ENCODE data around the gene GRIN2A.

GRIN2A gene

GRCh38 chr16:9790199-9790598, 392.0 kb downstream of the GRIN2A start:
- Histone ChIP-seq H3K36me3 (ENCODE audit: insufficient read depth) (no peaks in the 10 kb centered on the region), H2AFZ (ENCODE audit: low read depth) (no peak overlapping the region), H3K4me1 (ENCODE audit: low read depth, poor library complexity, severe bottlenecking) (no peaks in the 10 kb centered on the region), H4K20me1 (ENCODE audit: insufficient read depth) (no peaks in the 10 kb centered on the region), H3K79me2 (ENCODE audit: insufficient read depth, low read depth) (no peaks in the 10 kb centered on the region), H3K4me2 (no peak overlapping the region), H3K27me3 (ENCODE audit: insufficient read depth, low read depth) (no peaks in the 10 kb centered on the region), H3K9ac (no peak overlapping the region), H3K4me3 (IDR thresholded peaks at IDR 0.05; ENCODE audit: insufficient read depth, low read depth, low read length) (no peak overlapping the region), H3K27ac (no peak overlapping the region)
- no peak for TF ChIP-seq CTCF (conservative IDR thresholded peaks at IDR 0.05; ENCODE audit: low read depth, low read length)

GRCh38 chr16:9787717-9788116, 394.5 kb downstream of the GRIN2A start:
- Histone ChIP-seq H3K27me3 (ENCODE audit: insufficient read depth, low read depth) (no peaks in the 10 kb centered on the region), H2AFZ (ENCODE audit: low read depth) (no peak overlapping the region), H3K9ac (no peak overlapping the region), H3K36me3 (ENCODE audit: insufficient read depth) (no peaks in the 10 kb centered on the region), H4K20me1 (ENCODE audit: insufficient read depth) (no peaks in the 10 kb centered on the region), H3K4me2 (no peak overlapping the region), H3K79me2 (ENCODE audit: insufficient read depth, low read depth) (no peaks in the 10 kb centered on the region), H3K4me3 (IDR thresholded peaks at IDR 0.05; ENCODE audit: insufficient read depth, low read depth, low read length) (no peak overlapping the region), H3K27ac (no peak overlapping the region), H3K4me1 (ENCODE audit: low read depth, poor library complexity, severe bottlenecking) (no peaks in the 10 kb centered on the region)
- no peak for TF ChIP-seq CTCF (conservative IDR thresholded peaks at IDR 0.05; ENCODE audit: low read depth, low read length)

GRCh38 chr16:9780831-9781230, 401.4 kb downstream of the GRIN2A start:
- H3K27ac ChIP-seq: no peak overlapping the region
- H3K36me3 ChIP-seq (ENCODE audit: insufficient read depth): no peaks in the 10 kb centered on the region
- TF ChIP-seq CTCF (conservative IDR thresholded peaks at IDR 0.05; ENCODE audit: low read depth, low read length): no peak
- H3K4me1 ChIP-seq (ENCODE audit: low read depth, poor library complexity, severe bottlenecking): no peaks in the 10 kb centered on the region
- H3K27me3 ChIP-seq (ENCODE audit: insufficient read depth, low read depth): no peaks in the 10 kb centered on the region
- H3K9ac ChIP-seq: no peak overlapping the region
- H3K4me2 ChIP-seq: no peak overlapping the region
- no peak overlapping the region for H2AFZ ChIP-seq (ENCODE audit: low read depth)
- H3K4me3 ChIP-seq (IDR thresholded peaks at IDR 0.05; ENCODE audit: insufficient read depth, low read depth, low read length): no peak overlapping the region
- H4K20me1 ChIP-seq (ENCODE audit: insufficient read depth): no peaks in the 10 kb centered on the region
- no peaks in the 10 kb centered on the region for H3K79me2 ChIP-seq (ENCODE audit: insufficient read depth, low read depth)

GRCh38 chr16:9778849-9779248, 403.4 kb downstream of the GRIN2A start:
- no peak overlapping the region for H2AFZ ChIP-seq (ENCODE audit: low read depth)

More at GRCh38 chr16:9778849-9779248, 403.4 kb downstream of the GRIN2A start:
- Histone ChIP-seq H3K9ac (no peak overlapping the region), H3K79me2 (ENCODE audit: insufficient read depth, low read depth) (no peaks in the 10 kb centered on the region), H4K20me1 (ENCODE audit: insufficient read depth) (no peaks in the 10 kb centered on the region), H3K4me1 (ENCODE audit: low read depth, poor library complexity, severe bottlenecking) (peaks cover 11% of the 10 kb centered on the region), H3K4me3 (IDR thresholded peaks at IDR 0.05; ENCODE audit: insufficient read depth, low read depth, low read length) (no peak overlapping the region), H3K4me2 (no peak overlapping the region), H3K27ac (no peak overlapping the region), H3K27me3 (ENCODE audit: insufficient read depth, low read depth) (no peaks in the 10 kb centered on the region), H3K36me3 (ENCODE audit: insufficient read depth) (no peaks in the 10 kb centered on the region)
- no peak for TF ChIP-seq CTCF (conservative IDR thresholded peaks at IDR 0.05; ENCODE audit: low read depth, low read length)

Data from KMS-11 (cell line).